Stimulated activated naive CD8-positive, alpha-beta T cell treated with anti-CD3 and anti-CD28 coated beads, Interleukin-15, Interleukin-2, amounts not matched to agents 100 U/mL and 50 U/mL, for 24 hours (primary cell): Measurements from ENCODE around the gene HOXA1.
"Not testable (repeated sequence)": the region's sequence is repeated elsewhere in the genome, so short reads cannot be mapped to it uniquely, and the experiment has no call there.

Experiments
- ATAC-seq: fragments of 150-1000 bp; cut with Tn5 transposase; one replicate; pipeline ENCODE4 v1.10.0; 2021
- DNase-seq: peaks from one replicate; pipeline ENCODE4 v3.0.0; 2021

Gene HOXA1

DNA sequence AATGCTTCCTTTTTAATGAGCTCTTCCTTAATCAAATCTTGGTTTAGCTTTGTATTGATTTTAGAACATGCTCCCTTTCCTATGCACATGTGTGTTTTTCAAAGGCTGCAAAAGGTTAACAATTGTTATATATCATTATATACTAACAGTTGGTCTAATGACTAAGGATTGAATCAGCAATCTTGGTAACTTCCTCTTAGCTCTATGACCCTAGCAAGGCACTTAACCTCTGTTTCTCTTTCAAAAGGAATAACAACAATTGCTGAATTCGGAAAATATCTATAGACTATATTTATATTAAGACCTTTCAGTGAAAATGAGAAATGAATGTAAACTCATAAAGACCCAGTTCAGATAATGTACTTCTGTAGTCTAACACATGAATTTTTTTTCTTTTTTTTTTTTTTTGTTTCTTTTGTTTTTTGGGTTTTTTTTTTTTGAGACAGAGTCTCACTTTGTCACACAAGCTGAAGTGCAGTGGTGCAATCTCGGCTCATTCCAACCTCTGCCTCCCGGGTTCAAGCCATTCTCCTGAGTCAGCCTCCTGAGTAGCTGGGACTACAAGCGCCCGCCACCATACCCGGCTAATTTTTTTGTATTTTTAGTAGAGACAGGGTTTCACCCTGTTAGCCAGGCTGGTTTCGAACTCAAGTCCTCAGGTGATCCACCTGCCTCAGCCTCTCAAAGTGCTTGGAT lies 48.8 kb downstream of the HOXA1 start:
- ATAC-seq (no peak), DNase-seq (no peak)

DNA sequence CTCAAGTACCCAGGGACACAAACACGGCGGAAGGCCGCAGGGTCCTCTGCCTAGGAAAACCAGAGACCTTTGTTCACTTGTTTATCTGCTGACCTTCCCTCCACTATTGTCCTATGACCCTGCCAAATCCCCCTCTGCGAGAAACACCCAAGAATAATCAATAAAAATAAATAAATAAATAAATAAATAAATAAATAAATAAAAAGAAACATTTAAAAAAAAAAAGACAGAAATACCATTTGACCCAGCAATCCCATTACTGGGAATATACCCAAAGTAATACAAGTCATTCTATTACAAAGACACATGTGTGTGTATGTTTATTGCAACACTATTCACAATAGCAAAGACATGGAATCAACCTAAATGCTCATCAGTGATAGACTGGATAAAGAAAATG lies 49.8 kb downstream of the HOXA1 start:
- not testable (repeated sequence) for DNase-seq, ATAC-seq

DNA sequence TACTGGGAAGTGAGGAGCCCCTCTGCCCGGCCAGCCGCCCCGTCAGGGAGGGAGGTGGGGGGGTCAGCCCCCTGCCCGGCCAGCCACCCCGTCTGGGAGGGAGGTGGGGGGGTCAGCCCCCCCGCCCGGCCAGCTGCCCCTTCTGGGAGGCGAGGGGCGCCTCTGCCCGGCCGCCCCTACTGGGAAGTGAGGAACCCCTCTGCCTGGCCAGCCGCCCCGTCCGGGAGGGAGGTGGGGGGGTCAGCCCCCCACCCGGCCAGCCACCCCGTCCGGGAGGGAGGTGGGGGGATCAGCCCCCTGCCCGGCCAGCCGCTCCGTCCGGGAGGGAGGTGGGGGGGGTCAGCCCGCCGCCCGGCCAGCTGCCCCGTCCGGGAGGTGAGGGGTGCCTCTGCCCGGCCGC lies 50.7 kb downstream of the HOXA1 start:
- not testable (repeated sequence) for ATAC-seq, DNase-seq
